ENCODE measurements around the gene NELFA.

NELFA gene

DNA sequence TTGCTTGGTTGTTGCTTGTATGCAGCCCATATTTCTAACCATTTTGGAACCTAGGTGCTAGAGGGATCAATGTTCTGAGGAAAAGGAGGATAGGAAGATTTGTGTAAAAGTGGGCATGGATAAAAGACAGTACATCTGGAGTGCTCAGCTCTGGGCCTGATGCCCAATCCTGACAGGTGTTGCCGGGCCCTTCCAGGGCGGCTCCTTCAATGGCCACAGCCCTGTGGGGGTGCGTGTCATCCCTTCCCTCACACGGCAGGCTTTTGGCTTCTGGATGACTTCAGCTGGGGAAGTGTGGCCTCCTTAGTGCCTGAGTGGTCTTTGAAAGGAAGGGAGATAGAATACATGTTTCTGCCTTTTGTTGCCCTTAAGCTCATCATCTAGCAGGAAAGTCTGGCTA, 47.2 kb downstream of the NELFA start:
- no peak for DNase-seq

DNA sequence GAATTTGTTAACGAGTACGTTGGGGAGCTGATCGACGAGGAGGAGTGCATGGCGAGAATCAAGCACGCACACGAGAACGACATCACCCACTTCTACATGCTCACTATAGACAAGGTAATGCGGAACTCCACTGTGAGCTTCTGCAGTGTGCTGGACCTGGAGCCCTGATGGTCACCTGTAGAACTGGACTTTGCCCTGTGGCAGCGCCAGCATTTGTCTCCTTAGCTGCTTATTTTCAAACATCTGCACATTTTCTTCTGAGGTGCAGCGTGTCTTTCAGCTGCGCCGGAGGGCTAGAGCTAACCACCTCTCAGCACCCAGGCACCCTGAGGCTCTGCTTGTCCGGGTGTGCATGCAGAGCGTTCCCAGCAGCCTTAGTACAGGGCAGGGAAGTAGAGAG, 47.7 kb downstream of the NELFA start:
- no peak for DNase-seq

DNA sequence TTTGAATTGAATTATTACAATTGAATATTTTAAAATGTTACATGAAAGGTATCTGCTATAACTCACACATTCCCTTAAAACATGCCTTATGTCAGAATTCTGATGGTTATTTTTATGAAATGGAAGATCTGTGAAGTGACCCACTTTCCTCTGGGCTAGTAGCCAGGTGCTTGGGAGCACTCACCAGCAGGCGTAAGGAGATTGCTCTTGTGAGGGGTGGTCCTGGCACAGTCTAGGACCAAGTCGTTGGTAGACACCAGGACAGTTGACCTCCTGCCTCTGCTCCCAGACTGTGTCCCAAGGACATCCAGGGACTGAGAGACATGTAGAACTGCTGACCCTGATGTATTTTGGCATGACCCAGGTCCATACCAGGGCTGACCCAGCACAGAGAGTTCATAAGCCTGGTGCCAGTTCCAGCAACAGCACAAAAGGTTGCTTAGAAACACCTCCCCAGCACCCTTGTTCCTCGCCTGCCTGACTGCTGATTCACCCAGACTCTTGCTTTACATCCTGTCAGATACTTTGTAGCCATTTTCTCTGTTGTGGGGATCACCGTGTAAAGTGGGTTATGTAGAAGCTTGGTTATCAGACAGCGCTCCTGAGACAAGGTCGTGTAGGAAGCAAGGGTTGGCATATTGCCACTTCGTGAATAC, 48.5 kb downstream of the NELFA start:
- no peak for DNase-seq

DNA sequence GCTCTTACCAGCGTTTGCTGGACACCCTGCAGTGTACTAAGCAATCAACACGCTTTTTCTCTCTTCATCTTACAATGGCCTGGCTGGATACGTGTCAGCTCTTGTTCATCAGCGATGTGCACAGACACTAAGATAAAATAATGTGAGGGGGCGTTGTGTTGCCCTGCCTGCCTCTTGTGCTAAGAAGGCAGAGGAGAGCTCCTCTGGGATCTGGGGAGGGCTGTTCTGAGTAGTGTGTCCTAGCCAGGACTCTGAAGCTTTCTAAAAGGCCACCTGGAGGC, 49.7 kb downstream of the NELFA start:
- DNase-seq: no peak

DNA sequence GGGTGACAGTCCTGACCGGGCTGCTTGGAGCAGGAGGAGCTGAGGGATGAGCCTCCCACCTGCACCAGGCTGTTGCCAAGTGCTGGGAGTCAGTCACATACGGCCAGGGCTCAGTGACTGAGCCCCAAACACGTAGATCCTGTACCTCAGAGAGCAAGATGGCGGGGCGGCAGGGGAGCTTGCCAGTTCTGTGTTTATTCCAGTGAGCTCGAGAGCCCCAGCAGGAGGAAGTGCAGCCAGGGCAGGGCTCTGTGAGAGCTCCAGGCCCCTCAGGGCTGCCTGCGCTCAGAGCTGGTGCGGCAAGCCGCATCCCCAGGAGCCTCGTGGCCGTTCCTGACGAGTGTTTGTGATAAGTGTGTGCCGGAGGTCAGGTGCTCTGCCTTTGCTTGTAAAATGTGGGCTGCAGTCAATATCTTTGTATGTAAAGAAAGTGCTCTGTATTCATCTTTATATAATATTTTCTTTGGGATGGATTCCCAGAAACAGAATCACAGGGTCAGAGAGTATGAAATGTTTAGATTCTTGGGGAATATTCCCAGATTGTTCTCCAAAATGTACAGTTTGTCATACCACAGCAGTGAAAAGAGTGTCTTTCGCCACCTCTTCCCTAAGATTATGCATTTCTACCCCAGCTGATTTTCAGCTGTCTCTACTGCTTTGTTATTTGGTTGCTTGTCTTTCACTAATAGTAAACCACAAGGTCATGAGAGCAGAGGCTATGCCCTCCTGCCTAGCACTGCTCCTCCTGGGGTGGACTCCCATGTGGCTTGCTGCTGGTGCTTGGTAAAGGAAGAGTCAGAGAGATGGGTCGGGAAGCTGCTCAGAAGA, 50.3 kb downstream of the NELFA start:
- no peak for DNase-seq

DNA sequence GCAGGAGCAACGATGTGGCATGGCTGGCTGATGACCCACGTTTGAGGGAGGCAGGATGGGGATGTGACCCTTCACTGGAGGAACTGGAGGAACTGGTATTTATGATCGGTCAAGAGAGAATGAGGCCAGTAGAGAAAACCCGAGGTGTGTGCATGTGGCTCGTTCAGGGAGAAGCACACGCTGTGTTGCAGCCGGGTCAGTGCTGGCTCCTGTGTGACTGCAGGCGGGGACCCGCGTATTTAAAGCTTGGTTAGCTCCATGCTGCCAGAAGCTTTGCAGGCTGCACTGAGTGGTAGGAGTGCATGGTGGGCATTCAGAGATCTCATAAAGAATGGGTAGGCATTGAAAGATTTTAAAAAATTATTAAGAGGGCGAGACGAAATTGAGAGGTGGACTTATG, 52.1 kb downstream of the NELFA start:
- DNase-seq: no peak

DNA sequence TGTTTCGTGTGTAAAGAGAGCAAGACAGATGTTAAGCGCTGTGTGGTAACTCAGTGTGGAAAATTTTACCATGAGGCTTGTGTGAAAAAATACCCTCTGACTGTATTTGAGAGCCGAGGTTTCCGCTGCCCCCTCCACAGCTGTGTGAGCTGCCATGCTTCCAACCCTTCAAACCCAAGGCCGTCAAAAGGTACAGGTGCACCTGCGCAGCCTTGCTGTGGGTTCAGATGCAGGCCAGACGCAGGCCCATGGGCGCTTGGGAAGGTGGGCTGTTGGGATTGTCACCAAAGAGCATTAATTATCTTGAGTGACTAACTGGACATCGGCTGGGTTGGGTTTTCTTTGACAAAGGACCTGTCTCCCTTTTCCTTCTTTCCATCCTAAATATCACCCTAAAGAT, 55.4 kb downstream of the NELFA start:
- DNase-seq: no peak

DNA sequence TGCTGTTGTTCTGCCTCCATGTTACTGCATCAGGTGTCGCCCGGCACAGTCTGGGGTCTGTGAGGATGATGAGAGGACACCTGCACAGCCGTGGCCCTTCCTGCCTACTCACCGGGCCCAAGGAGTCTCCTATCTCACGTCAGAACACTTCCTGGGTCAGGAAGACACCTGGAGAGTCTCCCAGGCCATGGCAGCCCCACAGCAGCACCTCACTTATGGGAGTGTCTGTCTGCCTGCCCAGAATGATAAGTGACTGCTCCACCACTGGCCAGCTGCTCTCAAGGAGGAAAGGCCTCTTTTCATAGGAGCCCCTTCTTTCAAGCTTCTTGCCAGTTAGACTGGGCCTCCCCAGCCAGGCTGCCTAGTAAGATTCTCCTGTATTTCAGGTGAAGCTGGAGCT, 56.1 kb downstream of the NELFA start:
- DNase-seq: no peak

DNA sequence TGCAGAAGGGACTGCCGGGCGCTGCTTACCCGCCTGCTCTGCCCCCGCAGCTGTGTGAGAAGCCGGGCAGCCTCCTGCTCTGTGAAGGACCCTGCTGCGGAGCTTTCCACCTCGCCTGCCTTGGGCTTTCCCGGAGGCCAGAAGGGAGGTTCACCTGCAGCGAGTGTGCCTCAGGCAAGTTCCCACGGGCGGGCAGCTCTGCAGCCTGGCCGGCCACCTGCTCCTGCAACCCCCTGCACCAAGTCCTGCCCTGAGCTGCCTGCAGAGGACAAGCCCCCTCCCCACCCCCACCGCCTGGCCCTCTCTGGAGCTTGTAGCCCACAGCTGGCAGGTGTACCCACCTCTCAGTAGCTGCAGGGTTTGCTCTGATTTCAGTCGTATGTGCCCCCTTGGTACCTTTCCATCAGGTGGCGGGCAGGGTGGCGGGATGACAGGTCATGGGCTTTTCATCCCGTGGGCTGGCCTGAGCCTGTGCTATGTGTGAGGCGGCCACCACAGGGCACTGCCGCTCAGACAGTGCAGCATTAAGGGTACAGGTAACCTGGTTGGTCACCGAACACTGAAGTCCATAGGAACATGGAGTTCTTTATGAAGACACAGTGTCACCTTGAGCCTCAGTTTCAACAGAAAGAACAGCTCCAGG, 56.6 kb downstream of the NELFA start:
- no peak for DNase-seq

DNA sequence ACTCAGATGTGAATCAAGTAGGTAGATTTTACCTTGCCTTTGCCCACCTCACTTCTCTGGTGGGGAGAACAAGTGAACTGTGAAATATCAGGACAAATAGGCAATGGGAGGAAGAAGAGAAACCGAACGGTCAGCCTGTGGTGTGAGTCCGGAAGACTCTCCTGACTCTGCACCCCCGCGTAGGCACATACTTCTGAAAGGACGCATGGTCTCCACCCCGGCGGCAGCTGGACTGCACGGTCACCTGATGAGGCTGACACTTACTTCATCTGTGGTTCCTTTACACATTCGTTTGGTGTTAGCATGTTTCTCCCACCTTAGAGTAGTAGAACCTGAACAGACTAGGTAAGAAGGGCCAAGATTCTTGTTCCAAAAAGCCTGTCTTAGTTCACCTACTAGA, 58.4 kb downstream of the NELFA start:
- no peak for DNase-seq

DNA sequence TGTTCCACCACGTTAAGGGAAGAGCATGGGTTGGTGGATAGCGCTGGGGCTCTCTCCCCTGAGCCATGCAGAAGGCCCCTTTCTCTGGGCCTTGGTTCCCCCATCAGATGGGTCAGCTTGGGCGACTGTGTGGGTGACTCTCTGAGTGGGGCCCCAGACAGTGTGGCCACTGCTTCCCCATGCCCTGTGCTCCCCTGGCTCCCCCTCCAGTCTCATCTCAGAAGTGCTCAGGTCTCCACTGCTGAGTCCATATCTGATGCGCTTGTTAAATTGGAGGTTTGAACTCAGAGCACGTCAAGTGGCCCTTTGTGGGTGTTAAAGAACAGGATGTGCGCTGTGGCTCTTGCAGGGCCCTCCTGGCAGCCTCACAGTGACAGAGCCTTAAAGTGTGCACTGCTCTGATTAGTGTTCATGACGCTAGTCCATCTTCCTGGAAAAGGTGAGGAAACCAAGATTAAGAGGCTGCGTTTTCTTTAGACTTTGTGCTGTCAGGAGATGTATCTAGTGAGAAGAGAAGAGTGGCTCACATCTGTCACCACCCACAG, 59.8 kb downstream of the NELFA start:
- no peak for DNase-seq

DNA sequence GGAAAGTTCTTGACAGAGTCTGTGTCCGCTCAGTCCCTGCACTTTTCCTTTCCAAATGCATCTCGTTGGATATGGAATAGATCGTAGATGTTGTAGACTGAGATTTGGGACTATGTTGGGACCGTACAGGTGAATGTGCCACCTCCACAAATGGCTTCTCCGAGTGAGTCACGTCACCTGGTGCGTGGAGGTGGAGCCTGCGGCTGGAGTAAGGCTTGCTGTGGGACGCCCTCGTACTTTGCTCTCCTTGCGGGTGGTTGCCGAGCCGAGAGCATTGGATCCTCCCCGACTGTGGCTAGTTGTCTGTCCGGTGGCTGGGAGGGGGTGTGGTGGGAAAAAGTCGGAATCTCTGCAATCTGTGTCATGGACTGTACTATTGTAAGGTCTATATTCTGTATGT, 60.5 kb downstream of the NELFA start:
- no peak for DNase-seq

DNA sequence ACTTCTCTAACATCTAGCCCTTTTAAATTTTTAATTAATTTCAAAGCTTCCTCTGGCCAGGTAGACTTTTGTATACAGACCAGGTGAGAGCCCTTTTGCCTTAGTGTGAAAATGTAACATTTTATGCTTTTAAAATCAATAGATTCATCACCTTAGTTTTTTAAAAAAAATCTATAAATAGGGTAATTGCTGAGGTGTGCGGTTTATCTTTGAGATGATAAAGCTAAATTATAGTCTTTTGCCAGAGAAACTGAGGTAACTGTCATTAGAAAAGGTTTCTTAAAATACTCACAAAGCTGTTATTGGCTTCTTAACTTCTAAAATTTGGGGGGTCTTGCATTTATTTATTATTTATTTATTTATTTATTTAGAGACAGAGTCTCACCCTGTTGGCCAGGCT, 62.9 kb downstream of the NELFA start:
- no peak for DNase-seq

DNA sequence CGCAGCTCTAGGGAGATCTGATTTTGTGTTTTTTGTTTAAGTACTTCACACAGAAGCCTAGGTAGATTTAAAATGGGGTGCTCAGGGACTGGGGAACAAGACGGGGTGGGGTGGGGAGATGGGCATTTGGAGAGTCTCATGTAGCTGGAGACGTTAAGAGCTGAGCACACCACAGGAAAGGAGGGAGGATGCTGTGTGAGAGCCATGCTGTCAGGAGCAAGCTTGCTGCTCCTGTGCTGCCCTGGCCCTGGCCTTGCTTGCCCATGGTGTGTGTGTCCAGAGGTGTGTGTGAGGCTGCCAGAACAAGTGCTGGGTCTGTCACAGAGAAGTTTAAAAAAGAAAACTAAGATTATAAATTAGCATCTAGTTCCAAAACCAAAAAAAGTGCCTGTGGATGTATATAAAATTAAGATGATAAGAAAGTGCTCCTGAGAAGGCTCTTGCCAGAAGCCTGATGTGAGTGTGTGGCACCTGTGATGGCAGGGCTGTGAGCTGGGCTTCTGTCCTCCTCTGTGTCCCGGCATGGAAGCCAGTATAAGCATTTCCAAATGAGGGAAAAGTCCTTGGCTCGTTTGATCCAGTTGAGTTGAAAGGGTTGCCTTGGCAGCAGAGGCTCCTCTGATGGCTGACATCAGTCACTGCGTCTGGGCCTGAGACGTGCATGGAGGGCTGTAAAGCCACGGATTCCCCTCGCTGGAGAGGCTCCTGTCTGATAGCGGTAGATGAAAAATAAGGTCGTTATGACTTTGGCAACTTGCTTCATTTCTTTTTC, 63.5 kb downstream of the NELFA start:
- no peak for DNase-seq

DNA sequence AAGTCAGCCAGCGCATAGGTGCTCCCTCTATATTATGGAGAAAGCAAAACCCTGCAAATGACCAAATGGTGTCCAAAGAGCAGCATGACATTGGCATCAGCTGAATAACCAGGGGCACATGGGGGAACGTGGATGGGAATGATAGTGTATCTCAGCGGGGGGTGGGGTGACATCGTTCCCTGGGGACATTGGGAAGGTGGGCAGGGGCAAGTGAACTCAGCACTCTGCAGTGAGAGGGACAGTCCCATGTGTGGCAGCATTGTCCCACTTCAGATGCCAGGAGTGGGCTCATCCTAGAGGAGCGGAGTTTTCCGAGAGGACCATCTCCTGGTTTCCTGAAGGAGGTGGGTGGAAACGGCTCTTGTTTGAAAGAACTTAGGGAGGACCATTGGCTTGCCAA, 64.8 kb downstream of the NELFA start:
- DNase-seq: no peak

DNA sequence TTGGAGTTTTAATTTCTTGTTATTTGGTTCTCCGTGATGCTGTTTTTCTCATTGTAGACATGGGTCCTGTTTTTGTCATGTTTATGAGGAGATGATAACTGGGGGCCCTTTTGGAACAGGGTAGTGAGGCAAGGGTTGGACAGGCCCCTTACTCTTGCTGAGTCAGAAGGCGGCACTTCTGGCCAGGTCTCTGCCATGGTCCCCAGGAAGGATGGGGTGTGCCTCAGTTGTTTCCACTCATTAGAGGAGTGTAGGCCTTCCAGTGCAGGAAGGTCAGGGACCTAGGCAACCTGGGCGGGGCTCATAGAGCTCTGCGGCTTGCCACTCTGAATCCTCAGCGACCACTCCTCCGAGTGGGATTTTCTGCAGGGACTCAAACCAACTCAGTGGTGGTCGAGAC, 68.2 kb downstream of the NELFA start:
- DNase-seq: no peak

DNA sequence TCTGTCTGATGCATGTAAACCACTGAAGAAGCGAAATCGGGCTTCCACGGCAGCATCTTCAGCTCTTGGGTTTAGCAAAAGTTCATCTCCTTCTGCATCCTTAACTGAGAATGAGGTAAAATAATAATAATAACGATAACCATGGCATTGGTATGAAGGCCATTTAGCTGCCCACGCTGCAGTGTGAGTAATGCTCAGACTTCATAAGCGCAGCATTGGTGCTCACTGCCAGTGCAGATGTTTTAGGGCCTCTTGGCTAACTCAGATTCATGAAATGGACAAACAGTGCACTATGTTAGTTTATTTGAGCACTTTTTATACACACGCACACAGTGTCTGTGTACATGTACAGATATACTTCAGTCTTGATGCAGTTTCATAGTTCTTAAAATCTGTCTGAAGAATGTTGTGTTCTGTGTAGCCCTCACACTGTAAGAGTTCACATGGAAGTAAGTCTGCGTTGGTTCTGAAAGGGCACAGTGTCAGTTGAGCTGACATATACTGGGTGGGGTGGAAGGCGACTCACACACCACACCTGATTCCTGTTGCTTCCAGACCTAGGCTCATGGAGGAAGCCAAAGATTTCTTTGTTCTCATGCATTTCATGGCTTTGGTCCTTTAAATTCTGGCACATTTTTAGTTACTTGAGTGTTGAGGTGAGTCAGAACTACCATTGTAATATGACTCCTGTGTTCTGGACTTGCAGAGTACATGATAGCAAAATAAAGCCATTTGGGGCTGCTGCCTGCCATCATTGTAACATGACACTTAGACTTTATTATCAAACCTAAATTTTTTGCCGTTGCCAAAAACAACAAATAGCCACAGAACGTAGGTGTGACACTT, 68.9 kb downstream of the NELFA start:
- no peak for DNase-seq

DNA sequence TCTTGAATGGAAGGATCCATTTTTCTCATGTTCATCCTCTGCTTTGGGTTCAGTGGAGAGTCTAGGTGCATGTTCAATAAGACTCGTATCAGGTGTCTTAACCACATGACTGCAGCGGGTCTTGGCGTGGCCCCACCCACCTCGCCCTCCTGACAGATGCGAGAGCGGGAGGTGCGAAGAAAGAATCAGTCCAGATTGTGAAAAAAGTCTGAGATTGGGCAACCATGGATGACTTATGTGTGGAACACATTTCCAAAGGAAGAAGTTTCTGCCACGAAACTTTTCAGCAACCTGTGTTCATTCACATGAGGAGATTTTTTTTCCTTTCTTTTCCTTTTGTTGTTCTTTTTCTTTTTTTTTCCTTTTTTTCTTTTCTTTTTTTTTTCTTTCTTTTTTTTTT, 70.7 kb downstream of the NELFA start:
- DNase-seq: no peak

DNA sequence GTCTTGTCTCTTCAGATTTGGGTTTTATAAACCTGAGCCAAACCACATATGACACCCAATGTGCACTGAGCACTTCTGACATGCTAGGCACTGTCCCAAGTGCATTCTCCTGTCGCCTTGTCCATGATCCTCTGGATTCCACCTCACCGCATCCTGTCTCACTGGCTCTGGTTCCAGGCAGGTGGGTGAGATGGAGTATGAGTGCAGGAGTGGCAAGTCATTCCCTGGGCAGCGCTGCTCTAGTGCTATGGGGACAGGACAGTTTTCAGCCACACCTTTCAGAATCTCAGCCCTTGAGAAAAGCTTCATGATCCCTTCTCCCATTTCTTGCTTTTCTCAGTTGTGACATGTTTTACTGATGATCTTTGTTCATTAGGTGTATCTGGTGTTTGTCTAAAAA, 71.2 kb downstream of the NELFA start:
- no peak for DNase-seq

DNA sequence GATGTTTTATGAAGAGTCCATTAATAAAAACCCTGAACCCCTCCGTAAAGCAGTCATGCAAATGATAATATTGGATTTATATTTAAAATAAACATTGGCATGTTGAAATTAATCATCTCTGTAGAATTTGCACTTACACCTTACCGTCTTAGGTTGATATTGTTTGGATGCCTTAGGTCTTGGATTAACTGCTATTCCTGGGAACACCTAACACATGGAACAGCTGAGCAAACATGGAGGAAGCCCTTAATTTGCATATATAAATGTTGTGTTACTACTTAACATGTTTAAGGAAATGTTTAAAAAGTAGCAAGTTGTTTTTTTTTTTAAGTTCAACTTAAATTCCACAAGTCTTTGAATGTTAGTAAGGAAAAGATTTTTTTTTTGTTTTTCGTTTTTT, 75.1 kb downstream of the NELFA start:
- no peak for DNase-seq

DNA sequence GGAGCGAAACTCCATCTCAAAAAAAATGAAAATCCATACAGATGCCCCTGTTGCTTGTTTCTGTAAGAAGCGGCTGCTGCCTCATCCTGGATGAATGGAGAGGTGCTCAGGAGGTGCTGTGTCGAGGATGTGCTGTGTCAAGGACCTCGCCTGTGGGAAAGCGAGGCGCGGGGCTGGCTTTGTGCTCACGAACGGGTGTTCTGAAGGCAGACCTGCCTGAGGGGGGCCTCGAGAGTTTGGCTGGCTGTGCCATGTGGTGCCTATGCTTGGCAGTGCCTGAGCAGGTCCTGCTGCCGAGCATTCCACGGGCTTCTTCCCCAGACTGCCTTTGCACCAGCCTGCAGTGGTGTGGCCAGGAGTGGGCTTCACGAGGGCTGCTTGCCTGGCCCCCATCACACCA, 76.0 kb downstream of the NELFA start:
- DNase-seq: no peak

Measured in activated CD8-positive, alpha-beta memory T cell treated with anti-CD3 and anti-CD28 coated beads, Interleukin-2, amount 50 U/mL, for 48 hours (primary cell).